Raji (cell line): Measurements from ENCODE around the gene TRIM6.

Experiments used
- POLR2A ChIP-seq: IDR thresholded peaks from 2 replicates; pipeline ENCODE4 v1.6.1; 2011; ENCODE audit warnings: low read depth, low read length, control low read depth; ENCODE audit not compliant: insufficient read depth

The TRIM6 gene

GRCh38 chr11:5592615-5593014, 3.8 kb upstream of the TRIM6 start:
- no peak for TF ChIP-seq POLR2A

DNA sequence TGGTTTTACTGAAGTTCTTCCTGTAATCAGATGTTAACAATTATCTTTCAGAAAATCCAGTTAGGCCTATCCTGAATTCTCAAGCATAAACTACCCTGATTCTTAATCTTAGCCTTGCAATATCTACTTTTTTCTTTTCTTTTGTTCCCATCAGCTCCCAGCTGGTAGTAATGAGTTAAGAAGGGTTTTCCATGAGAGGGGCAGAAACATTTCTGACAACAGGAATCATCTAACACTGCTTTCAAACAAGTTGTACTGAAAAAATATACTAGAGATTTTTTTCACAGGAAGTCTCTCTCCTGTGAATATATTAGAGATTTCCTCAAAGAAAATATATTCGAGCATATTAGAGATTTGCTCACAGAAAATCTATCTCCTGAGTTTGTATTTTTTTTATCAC, 3.3 kb upstream of the TRIM6 start:
- no peak for TF ChIP-seq POLR2A

DNA sequence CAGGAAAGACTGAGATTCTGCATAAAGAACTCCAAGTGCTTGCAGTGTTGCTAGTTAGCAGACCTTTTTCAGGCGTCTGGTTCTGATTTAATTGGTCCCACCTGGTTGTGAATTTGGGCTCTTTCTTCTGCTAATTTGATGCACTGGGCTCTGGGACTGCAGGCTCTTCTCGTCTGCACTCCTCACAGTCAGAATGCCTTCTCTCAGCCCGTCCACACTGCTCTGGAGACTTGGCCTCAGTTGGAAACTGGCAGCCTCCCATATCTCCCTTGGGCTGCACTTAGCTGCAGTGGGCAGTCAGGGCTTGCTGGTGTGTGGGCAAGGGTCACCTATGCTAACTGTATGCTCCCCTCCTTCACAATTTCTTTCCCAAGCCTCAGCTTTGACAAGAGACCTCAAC, 1.5 kb downstream of the TRIM6 start:
- TF ChIP-seq POLR2A = no peak

DNA sequence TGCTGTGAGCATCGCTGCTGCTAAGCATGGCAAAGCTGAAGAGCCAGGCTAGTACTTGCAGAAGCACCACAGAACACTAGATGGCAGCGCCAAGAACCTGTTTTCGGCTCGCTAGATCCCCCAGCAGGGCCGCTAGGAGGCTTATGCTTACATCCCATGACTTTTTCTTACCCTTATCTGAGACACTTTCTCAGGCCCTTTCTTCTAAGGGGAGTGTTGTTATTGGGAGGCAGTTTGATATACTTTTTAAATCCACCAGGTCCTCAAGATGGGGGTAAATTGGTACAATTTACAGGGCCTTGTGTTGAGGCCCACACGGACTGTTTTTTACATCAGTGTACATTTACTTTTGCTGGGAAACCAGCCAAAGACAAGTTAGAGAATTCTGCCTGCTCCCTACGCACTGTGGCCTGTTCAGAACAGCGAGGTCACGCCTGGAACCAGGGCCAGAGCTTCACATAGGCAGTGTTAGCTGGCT, 4.0 kb downstream of the TRIM6 start:
- no peak for TF ChIP-seq POLR2A

- TF ChIP-seq POLR2A = no peak
Measured at GRCh38 chr11:5603326-5603725, 6.9 kb downstream of the TRIM6 start.

DNA sequence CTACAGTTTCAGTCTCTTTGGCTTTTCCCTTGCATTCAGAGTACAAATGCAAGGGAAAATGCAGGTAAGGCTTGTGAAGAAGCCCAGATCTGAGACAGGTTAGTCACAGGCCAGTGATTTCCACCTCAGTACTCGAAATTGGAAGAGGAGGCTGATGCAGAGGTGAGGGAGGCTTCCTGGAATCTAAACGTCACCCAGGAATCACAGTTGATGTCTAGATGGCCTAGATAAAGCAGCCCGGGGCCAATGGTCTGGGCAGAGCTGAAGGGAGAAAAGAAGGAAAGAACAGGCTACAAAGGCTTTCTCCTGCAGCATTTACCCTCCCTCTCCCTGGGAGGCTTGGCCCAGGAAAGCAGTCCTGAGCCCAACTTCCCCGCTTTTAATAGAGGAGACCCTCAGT, 8.5 kb downstream of the TRIM6 start:
- TF ChIP-seq POLR2A = no peak

GRCh38 chr11:5605849-5606248, 9.4 kb downstream of the TRIM6 start:
- no peak for TF ChIP-seq POLR2A

DNA sequence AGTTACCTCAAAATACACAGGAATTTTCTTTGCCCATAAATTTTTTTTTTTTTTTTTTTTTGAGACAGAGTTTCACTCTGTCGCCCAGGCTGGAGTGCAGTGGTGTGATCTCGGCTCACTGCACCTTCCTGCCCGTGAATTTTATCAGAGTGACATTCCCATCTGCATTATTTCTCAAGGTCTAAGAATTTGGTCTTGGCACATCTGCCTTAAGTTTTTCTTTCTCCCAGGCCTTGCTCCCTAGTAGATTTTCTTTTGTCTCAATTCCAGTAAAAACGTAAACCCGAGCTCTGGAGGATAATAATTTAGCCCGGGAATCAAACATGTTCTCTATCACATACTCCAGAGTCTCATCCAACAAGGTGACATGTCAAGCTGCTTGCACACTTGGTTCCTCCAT, 12.4 kb downstream of the TRIM6 start:
- TF ChIP-seq POLR2A = no peak

DNA sequence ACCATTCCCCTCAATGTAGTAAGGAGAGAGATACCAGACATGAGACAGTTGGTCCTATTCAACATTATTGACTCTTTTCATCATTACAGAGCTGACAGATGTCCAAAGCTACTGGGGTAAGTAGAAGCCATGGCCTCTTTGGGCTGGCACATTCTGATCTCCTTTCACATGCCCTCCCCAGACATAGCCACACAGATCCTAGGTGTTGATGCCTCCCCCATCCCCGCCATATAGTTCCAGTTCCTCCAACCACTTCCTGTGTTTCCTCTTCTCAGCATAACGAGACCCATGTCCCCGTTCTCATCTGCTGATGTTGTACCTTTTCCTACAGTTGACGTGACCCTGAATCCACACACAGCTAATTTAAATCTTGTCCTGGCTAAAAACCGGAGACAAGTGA, 14.0 kb downstream of the TRIM6 start:
- no peak for TF ChIP-seq POLR2A

DNA sequence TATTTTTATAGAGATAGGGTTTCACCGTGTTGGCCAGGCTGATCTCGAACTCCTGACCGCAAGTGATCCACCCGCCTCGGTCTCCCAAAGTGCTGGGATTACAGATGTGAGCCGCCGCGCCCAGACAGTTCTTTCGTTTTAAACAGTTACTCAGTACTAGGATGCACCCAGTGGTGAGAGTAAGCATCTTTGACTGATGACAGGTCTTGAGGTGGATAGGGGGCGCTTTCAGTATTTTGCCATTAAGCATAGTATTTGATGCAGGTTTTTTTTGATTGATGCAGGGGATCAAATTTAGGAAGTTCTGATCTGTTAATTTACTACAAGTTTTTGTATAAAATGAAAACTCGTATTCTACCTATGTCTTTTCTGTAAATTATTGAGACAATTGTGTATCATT, 15.2 kb downstream of the TRIM6 start:
- TF ChIP-seq POLR2A = no peak

- no peak for TF ChIP-seq POLR2A
Measured at GRCh38 chr11:5618807-5619206, 22.4 kb downstream of the TRIM6 start.

DNA sequence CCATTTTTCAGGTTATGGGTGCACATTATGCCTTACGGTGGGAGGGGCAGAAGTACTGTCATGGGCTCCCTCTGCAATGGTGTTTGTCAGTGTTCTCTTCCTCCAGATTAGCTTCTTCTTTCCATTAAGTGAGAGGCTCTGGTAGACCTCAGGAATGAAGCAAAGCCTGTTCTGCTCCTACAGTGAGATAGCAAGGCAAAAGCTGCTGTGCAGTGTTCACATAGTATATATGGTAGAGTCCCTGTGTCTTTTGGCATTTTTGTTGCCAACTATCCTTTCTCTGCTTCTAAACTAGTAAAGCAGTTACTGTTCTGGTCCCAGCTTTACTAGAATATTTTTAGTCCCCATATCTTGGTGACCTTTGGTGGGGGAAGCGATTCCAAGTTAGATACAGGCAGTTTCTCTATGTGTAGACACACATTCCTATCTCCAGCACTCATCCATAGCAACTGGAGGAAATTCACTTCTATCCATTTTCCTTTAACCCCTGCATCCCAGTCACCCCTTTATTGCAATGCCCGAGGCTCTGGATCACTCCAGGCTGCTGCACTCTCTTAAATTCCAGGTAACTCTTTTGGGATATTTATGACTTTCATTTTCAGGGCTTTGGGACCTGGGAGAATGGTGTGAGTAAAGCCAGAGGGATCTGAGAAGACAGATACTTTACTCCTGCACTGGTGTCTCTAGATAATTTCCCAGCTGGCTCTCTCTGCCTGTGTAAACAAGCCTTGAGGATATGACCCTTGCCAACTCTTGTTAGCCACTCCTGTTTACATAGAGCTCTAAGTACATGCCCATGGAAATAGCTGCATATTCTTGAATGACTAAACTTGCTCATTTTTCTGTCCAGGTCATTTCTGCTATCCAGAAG, 24.4 kb downstream of the TRIM6 start:
- TF ChIP-seq POLR2A = no peak

GRCh38 chr11:5621580-5621979, 25.1 kb downstream of the TRIM6 start:
- TF ChIP-seq POLR2A = no peak

GRCh38 chr11:5622802-5623201, 26.4 kb downstream of the TRIM6 start:
- no peak for TF ChIP-seq POLR2A

DNA sequence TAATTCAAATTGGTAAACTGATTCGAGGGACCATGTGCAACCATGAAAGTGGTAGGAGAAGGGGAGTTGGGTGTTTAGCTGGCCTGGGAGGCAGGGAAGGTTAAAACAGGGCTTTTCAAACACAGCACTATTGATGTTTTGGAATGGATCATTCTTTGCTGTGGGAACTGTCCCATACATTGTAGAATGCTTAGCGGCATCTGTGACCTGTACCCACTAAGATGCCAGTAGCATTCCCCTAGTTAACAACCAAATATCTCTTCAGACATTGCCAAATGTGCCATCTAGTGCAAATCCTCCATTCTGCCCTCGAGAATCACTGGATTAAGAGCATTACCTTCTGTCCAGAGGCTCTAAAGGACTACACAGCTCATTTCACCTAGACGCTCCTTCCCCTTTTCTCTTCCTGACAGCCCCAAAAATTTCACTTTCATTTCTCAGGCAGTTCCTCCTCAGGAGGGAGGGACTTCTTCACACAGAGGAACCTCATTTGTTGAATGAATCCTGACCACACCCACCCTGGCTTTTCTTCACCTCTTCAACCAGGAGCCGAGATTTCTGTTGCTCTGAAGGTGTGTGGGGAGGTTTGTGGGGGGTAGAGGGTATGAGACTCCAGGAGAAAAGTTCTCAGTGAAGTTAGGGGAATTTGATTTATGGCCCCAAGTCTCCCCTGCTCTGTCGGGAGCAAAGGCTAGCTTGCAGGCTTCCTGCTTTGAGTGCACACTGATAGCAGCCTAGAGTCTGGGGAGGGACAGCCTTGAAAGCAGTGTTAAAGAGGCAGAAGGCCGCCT, 28.2 kb downstream of the TRIM6 start, which contains the start of gene TRIM34:
TSS of gene TRIM34 (plus strand) at position 513 of the 791 bp plus-strand sequence. CDS start 7,331 bp downstream, outside the sequence.
- TF ChIP-seq POLR2A = peak; percentile 38; the same call in 1 of the 2 replicates

- no peak for TF ChIP-seq POLR2A
Measured at GRCh38 chr11:5625281-5625680, 28.8 kb downstream of the TRIM6 start.
